ENCODE measurements around the gene PTPRD. TPM values are rescaled to one million over a fixed set of nuclear protein-coding genes. Genes with fewer than 3 reads are reported as not detected.

Gene PTPRD
- total RNA-seq, 1 experiment from 2014 or later = 70.1 TPM

GRCh38 chr9:9538766-9539165 is 1074.0 kb downstream of the PTPRD start:
- Mint-ChIP-seq H3K4me1 (ENCODE audit: low read depth, unreplicated experiment) (no peaks in the 10 kb centered on the region), H3K9me3 (ENCODE audit: unreplicated experiment) (no peaks in the 10 kb centered on the region), H3K4me3 (ENCODE audit: unreplicated experiment) (no peak overlapping the region), H3K27me3 (ENCODE audit: insufficient read depth, unreplicated experiment) (no peaks in the 10 kb centered on the region), H3K27ac (ENCODE audit: unreplicated experiment) (no peak overlapping the region), H3K36me3 (ENCODE audit: insufficient read depth, unreplicated experiment) (no peaks in the 10 kb centered on the region)
- H3K36me3 ChIP-seq (ENCODE audit: control insufficient read depth, insufficient read depth, low read length) = no peaks in the 10 kb centered on the region
- ChIA-PET CTCF (no interaction called here), POLR2A (no interaction called here)
- TF ChIP-seq, protein P1, sequence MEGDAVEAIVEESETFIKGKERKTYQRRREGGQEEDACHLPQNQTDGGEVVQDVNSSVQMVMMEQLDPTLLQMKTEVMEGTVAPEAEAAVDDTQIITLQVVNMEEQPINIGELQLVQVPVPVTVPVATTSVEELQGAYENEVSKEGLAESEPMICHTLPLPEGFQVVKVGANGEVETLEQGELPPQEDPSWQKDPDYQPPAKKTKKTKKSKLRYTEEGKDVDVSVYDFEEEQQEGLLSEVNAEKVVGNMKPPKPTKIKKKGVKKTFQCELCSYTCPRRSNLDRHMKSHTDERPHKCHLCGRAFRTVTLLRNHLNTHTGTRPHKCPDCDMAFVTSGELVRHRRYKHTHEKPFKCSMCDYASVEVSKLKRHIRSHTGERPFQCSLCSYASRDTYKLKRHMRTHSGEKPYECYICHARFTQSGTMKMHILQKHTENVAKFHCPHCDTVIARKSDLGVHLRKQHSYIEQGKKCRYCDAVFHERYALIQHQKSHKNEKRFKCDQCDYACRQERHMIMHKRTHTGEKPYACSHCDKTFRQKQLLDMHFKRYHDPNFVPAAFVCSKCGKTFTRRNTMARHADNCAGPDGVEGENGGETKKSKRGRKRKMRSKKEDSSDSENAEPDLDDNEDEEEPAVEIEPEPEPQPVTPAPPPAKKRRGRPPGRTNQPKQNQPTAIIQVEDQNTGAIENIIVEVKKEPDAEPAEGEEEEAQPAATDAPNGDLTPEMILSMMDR (IDR thresholded peaks at IDR 0.05; ENCODE audit: insufficient read depth in 1 of 2, low read depth in 1 of 2, low read length in 1 of 2, severe bottlenecking in 1 of 2, unreplicated experiment in 1 of 2) = no peak
- H3K4me3 ChIP-seq (ENCODE audit: low read depth, low read length) = no peak overlapping the region
- no peak for DNase-seq
- H3K27me3 ChIP-seq (replicated peaks; ENCODE audit: control insufficient read depth, insufficient read depth, low read length) = no peaks in the 10 kb centered on the region
- BruUV-seq (replicated peaks) = no TSS peak
- H3K9me3 ChIP-seq = no peaks in the 10 kb centered on the region
- no peaks in the 10 kb centered on the region for H3K4me1 ChIP-seq
- intact Hi-C loops (cut with micrococcal nuclease; ENCODE audit: unreplicated experiment) = no loop called here

- intact Hi-C loops (cut with micrococcal nuclease; ENCODE audit: unreplicated experiment) = no loop called here
- Histone ChIP-seq H3K27me3 (replicated peaks; ENCODE audit: control insufficient read depth, insufficient read depth, low read length) (no peaks in the 10 kb centered on the region), H3K4me3 (ENCODE audit: low read depth, low read length) (no peak overlapping the region), H3K9me3 (no peaks in the 10 kb centered on the region), H3K4me1 (no peaks in the 10 kb centered on the region), H3K36me3 (ENCODE audit: control insufficient read depth, insufficient read depth, low read length) (no peaks in the 10 kb centered on the region)
- DNase-seq = no peak
- no peaks in the 10 kb centered on the region for H3K36me3 Mint-ChIP-seq (ENCODE audit: insufficient read depth, unreplicated experiment)
- no peaks in the 10 kb centered on the region for H3K27me3 Mint-ChIP-seq (ENCODE audit: insufficient read depth, unreplicated experiment)
- H3K4me3 Mint-ChIP-seq (ENCODE audit: unreplicated experiment) = no peak overlapping the region
- no TSS peak for BruUV-seq (replicated peaks)
- no peaks in the 10 kb centered on the region for H3K9me3 Mint-ChIP-seq (ENCODE audit: unreplicated experiment)
- TF ChIP-seq, protein P1 (IDR thresholded peaks at IDR 0.05; ENCODE audit: insufficient read depth in 1 of 2, low read depth in 1 of 2, low read length in 1 of 2, severe bottlenecking in 1 of 2, unreplicated experiment in 1 of 2) = no peak
- no peaks in the 10 kb centered on the region for H3K4me1 Mint-ChIP-seq (ENCODE audit: low read depth, unreplicated experiment)
- ChIA-PET CTCF (no interaction called here), POLR2A (no interaction called here)
- H3K27ac Mint-ChIP-seq (ENCODE audit: unreplicated experiment) = no peak overlapping the region
These were observed 1074.4 kb downstream of the PTPRD start for GRCh38 chr9:9538356-9538755.

GRCh38 chr9:9536523-9536922 is 1076.3 kb downstream of the PTPRD start:
- Histone ChIP-seq H3K36me3 (ENCODE audit: control insufficient read depth, insufficient read depth, low read length) (no peaks in the 10 kb centered on the region), H3K4me1 (no peaks in the 10 kb centered on the region), H3K9me3 (no peaks in the 10 kb centered on the region), H3K27me3 (replicated peaks; ENCODE audit: control insufficient read depth, insufficient read depth, low read length) (no peaks in the 10 kb centered on the region), H3K4me3 (ENCODE audit: low read depth, low read length) (no peak overlapping the region)
- CTCF ChIA-PET = no interaction called here
- no peak overlapping the region for H3K27ac Mint-ChIP-seq (ENCODE audit: unreplicated experiment)
- POLR2A ChIA-PET = no interaction called here
- TF ChIP-seq, protein P1 (IDR thresholded peaks at IDR 0.05; ENCODE audit: insufficient read depth in 1 of 2, low read depth in 1 of 2, low read length in 1 of 2, severe bottlenecking in 1 of 2, unreplicated experiment in 1 of 2) = no peak
- BruUV-seq (replicated peaks) = no TSS peak
- H3K27me3 Mint-ChIP-seq (ENCODE audit: insufficient read depth, unreplicated experiment) = no peaks in the 10 kb centered on the region
- no peaks in the 10 kb centered on the region for H3K4me1 Mint-ChIP-seq (ENCODE audit: low read depth, unreplicated experiment)
- intact Hi-C loops (cut with micrococcal nuclease; ENCODE audit: unreplicated experiment) = no loop called here
- no peaks in the 10 kb centered on the region for H3K36me3 Mint-ChIP-seq (ENCODE audit: insufficient read depth, unreplicated experiment)
- no peak for DNase-seq
- no peaks in the 10 kb centered on the region for H3K9me3 Mint-ChIP-seq (ENCODE audit: unreplicated experiment)
- no peak overlapping the region for H3K4me3 Mint-ChIP-seq (ENCODE audit: unreplicated experiment)
